K562 (cell line): Measurements from ENCODE around the gene LAMC1.

Source experiments
- ATF7 ChIP-seq: fragments of 450-650 bp; IDR thresholded peaks from 2 replicates; pipeline ENCODE4 v1.7.1; 2014; ENCODE audit warnings: mild to moderate bottlenecking, moderate library complexity
- BDP1 ChIP-seq: IDR thresholded peaks from 3 replicates; pipeline ENCODE4 v1.6.1; 2011; ENCODE audit not compliant: insufficient read length, insufficient read depth
- CBX2 ChIP-seq: fragments of 200-600 bp; sonication (generic); IDR thresholded peaks from one replicate; pipeline ENCODE4 v1.6.1; 2012; ENCODE audit warnings: mild to moderate bottlenecking, low read length, inconsistent platforms; ENCODE audit not compliant: insufficient read depth, poor library complexity, severe bottlenecking
- CTCF ChIP-seq, 3 experiments: IDR thresholded peaks in 2 of 3; conservative IDR thresholded peaks in 1 of 3; 2 replicates each; pipeline ENCODE4 v1.5.1; 2011 to 2012; ENCODE audit warnings: low read length in 3 of 3, mild to moderate bottlenecking in 3 of 3, control low read depth in 2 of 3, improper control_type of control experiment in 1 of 3, inconsistent platforms in 1 of 3, low read depth in 1 of 3, mixed read lengths in 1 of 3, moderate library complexity in 1 of 3; ENCODE audit not compliant: insufficient read depth in 2 of 3
- FOXM1 ChIP-seq, 2 experiments: fragments of 450-650 bp in 1 of 2; sonication (generic) in 1 of 2; formaldehyde crosslinking in 1 of 2; IDR thresholded peaks; 2 replicates each; pipeline versions ENCODE4 v1.6.1 to v1.9.0; 2017 to 2022; ENCODE audit warnings: low read depth in 2 of 2, mild to moderate bottlenecking in 2 of 2, missing genetic modification reagents in 1 of 2, moderate library complexity in 1 of 2
- HMG20B ChIP-seq: fragments of 250-450 bp; sonication (Bioruptor Pico); IDR thresholded peaks from 2 replicates; pipeline ENCODE4 v1.5.0; 2021; ENCODE audit warnings: mild to moderate bottlenecking
- MTF1 ChIP-seq: fragments of 250-450 bp; sonication (Bioruptor Pico); IDR thresholded peaks from 2 replicates; pipeline ENCODE4 v1.9.0; 2021; ENCODE audit warnings: moderate library complexity, mild to moderate bottlenecking, inconsistent platforms, borderline replicate concordance
- PRDM10 ChIP-seq: fragments of 450-650 bp; IDR thresholded peaks from 2 replicates; pipeline ENCODE4 v1.6.1; 2018; ENCODE audit not compliant: partially characterized antibody
- RNF2 ChIP-seq: sonication (generic); IDR thresholded peaks from 2 replicates; pipeline ENCODE4 v1.6.1; 2016
- SMAD1 ChIP-seq: fragments of 150-350 bp; IDR thresholded peaks from 2 replicates; pipeline ENCODE4 v1.6.1; 2014; ENCODE audit warnings: low read length, low read depth; ENCODE audit not compliant: partially characterized antibody
- STAT6 ChIP-seq: sonication (generic); formaldehyde crosslinking; IDR thresholded peaks from 2 replicates; pipeline ENCODE4 v1.8.1; 2023; ENCODE audit warnings: mild to moderate bottlenecking, missing genetic modification reagents
- ZNF174 ChIP-seq: fragments of 250-450 bp; sonication (Bioruptor Pico); IDR thresholded peaks from 2 replicates; pipeline ENCODE4 v1.4.0; 2020; ENCODE audit warnings: mild to moderate bottlenecking
- ZNF639 ChIP-seq, 2 experiments: fragments of 200-800 bp in 1 of 2; sonication (Bioruptor generic) in 1 of 2; sonication (generic) in 1 of 2; formaldehyde crosslinking in 1 of 2; IDR thresholded peaks in 1 of 2; conservative IDR thresholded peaks in 1 of 2; 2 replicates each; pipeline versions ENCODE4 v1.5.0 to v1.6.1; 2016 to 2020; ENCODE audit warnings: missing compliant biosample characterization in 1 of 2, missing genetic modification characterization in 1 of 2, missing genetic modification reagents in 1 of 2
- ZNF740 ChIP-seq, 3 experiments: fragments of 200-800 bp in 1 of 3; sonication (Bioruptor generic) in 1 of 3; sonication (generic) in 1 of 3; formaldehyde crosslinking in 1 of 3; IDR thresholded peaks; 2 replicates each; pipeline versions ENCODE4 v1.6.1 to v1.8.0; 2016 to 2022; ENCODE audit warnings: mild to moderate bottlenecking in 2 of 3, missing compliant biosample characterization in 2 of 3, missing genetic modification characterization in 2 of 3, missing genetic modification reagents in 1 of 3

- no peak for TF ChIP-seq CBX2
- TF ChIP-seq PRDM10, result no peak
- no peak for TF ChIP-seq RNF2
- no peak for TF ChIP-seq CTCF (IDR thresholded peaks at IDR 0.05 in 2 of 3, conservative IDR thresholded peaks at IDR 0.05 in 1 of 3; ENCODE audit: insufficient read depth in 2 of 3, low read depth in 1 of 3, low read length in 3 of 3)
- no peak for TF ChIP-seq ZNF174 (CRISPR knock-in tag)
- no peak for TF ChIP-seq FOXM1 (IDR thresholded peaks at IDR 0.05; ENCODE audit: low read depth)
- TF ChIP-seq FOXM1 (CRISPR knock-in tag; IDR thresholded peaks at IDR 0.05; ENCODE audit: low read depth), result no peak
- no peak for TF ChIP-seq HMG20B
- TF ChIP-seq ATF7, result no peak
- no peak for TF ChIP-seq STAT6 (CRISPR knock-in tag)
- TF ChIP-seq SMAD1, result no peak
- TF ChIP-seq BDP1, result no peak
- TF ChIP-seq ZNF740 (CRISPR knock-in tag; IDR thresholded peaks at IDR 0.05), result no peak
- no peak for TF ChIP-seq ZNF740 (tag; IDR thresholded peaks at IDR 0.05)
- no peak for TF ChIP-seq ZNF639 (CRISPR knock-in tag; conservative IDR thresholded peaks at IDR 0.05 in 1 of 2, IDR thresholded peaks at IDR 0.05 in 1 of 2)
- TF ChIP-seq MTF1 (CRISPR knock-in tag), result no peak
These were observed 1.8 kb downstream of the LAMC1 start for GRCh38 chr1:183025010-183025337.
